Central memory CD4-positive, alpha-beta T cell (primary cell): ENCODE measurements around the gene OSBPL3.

Source experiments
- DNase-seq: peaks from one replicate; pipeline ENCODE4 v3.0.0; 2022

Gene OSBPL3

DNA sequence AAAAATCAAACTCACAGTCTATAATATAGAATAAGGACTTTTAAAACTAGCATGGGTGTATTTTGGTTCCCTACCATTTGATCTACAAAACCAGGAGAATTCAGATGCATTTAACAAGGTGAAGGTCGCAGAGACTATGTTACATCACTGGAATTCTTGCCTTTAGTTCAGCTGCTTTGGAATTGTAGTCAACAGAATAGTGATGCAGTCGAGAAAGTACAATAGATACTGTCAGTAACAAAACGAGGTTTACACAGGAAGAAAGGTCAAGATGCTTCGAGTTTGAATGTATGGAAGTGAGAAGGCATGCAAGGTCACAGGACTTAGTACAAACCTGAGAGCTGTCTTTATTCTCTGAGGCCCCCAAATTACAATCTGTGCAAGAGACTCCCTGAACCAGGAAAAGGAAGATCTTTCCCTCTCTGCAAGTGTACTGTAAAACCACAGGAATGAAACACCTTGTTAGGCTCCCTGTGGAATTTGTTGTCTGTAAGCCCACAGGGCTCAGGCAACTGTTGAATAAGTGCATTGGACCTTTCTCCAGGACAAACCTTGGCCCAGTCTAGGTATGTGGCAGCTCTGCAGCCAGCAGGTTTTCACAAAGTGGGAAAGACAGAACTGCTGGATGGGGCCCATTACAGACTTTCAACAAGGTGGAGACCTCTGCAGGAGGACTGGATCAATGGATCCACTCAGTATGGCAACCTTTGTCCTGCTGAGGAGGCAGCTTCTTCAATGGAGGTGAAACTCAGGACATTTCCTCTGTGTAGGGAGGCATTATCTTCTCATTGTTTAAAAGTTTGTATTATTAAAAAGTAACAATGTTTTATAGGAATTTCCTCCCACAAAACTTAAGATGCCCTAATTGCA lies 121.6 kb downstream of the OSBPL3 start:
- DNase-seq = no peak

DNA sequence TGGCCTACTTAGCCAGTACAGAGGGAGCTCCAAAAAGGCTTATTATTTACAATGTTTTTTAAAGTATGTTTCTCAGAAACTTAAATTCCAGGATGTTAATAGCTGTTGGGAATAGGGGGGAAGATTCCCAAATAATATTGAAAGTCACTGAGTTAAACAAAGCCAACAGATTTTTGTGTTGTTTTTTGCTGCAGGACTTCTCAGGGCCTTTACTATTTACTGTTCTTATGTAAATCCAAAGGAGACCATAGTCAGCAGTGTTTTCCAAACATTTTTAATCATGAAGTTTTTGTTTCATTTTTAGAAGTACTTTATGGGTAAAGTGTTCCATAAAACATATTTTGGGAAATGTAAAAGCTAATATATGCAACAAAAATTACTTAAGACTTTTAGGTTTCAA lies 122.4 kb downstream of the OSBPL3 start:
- DNase-seq = no peak

DNA sequence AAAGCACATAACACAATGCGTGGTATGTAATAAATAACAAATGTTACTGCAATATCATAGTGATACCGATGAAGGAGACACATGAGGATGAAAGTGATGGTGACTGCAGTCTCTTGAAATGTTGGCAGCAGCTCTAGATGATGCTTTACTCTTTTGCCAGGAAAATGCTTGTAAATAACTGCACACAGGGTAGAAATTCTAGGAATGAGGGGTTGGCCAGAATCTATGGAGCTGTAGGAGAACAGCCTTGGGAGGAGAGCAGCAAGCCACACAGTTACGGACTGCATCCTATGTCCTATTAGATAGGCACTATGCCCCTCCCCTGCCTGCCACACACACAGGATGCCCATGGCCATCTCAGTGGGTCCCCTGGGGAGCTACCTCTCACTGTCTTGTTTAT lies 125.1 kb downstream of the OSBPL3 start:
- DNase-seq = no peak

DNA sequence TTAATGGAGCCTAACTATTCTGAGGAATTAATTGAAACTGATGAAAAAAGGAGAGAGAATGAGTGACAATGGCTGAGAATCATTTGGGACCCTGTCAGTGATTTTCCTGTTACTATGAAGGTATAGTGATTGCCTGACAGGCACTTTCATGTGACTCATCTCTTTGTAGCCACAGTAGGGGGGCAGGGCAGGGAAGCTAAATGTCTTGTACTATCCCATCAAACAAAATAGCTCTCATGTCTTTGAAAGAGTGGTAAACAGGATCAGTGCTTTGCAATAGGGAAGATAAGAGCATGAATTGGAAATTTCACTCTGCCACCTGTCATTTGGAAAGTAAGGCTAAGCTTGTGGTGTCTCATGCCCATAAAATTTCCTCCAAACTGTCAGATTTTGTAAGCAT lies 128.2 kb downstream of the OSBPL3 start:
- DNase-seq = no peak

DNA sequence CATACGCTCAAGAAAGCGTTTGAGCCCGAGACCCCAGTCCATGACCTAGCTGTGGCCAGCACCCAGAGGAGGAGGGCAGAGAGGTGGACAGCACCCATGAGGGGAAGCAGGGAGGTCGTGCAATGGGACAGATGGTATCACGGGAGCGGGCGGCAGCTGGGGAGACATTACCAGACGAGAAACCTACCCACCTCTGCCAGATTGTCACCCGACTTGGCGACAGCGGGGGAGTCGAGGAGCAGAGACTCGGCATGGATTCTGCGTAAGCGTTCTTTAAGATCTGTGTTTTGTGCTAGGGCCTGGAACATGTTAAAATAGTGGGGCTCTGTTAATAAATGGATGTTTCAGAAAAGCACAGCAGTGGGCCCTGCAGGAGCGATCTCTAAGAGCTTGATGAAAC lies 131.1 kb downstream of the OSBPL3 start:
- DNase-seq = no peak

DNA sequence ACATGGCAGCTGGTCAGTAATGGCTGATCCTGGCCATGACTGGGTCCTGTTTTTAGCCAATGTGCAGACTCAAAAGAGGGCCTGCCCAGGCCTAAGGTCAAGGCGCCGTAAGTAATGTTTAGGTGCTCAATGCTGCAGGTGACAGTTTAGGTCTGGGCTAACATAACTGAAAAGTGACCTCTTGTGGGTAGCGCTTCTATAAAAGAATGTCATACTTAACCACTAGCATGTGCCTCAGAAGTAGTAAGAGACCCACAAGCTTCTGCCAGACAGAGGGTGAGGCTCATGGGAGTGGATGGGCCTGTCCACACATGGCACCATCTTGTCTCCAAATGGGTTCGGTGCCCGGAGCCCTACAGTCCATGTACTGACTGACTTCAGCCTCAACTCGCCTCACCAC lies 132.2 kb downstream of the OSBPL3 start:
- DNase-seq = no peak

DNA sequence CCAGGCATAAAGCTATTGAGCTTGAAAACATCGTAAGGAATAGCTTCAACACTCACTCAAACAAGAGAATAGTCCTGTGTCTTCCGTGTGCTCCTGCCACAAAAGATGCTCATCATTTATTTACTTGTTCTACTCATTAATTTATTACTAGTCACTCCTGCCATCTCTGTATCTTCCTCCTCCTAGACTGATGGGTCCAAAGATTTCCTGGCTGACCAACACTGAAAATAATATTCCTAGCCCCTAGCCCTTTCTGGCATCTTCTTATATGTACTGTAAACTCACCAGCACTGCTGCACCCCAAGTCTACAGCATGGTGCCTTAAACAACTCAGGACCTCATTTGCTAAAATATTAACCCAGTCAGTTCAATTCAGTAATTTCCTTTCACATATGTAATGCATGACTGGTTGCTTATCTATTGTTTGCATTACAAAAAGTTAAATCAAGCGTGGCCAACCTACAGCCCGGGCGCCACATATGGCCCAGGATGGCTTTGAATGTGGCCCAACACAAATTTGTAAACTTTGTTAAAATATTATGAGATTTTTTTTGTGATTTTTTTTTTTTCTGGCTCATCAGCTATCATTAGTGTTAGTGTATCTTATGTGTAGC lies 136.1 kb downstream of the OSBPL3 start:
- no peak for DNase-seq

DNA sequence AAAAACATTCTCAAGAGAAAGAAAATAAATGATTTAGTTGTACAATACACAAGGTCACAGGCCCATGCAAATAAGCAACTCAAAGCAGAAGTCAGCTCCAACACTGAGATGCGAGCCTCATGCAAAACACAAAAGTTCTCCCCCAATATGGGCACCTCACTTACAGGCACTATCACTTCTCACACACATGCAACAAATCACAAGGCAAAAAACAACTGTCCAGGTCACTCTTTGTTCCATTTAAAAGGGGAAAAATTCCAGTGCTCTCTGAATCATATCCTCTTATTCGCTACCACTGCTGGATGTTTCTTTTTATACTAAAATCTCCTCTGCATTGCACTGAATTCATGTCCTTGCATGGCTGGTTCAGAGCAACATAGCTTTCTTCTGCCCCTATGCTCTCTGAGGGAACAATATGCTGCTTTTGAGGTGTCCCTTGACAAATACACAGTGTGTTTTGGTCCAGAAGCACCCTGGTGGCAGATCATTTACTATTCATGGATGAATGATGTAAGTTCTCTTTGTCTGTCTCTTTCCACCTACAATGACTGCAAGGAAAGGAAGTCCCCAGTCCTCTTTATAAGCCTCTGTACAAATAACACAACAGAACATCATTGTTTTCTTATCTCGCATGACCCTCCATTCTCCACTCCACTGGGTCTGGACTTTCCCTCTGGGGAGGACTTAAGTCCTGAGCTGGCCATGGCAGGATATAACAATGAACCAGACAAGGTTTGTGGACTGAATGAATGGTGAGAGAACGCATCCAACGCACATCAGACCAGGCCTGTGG lies 137.3 kb downstream of the OSBPL3 start:
- DNase-seq = no peak

DNA sequence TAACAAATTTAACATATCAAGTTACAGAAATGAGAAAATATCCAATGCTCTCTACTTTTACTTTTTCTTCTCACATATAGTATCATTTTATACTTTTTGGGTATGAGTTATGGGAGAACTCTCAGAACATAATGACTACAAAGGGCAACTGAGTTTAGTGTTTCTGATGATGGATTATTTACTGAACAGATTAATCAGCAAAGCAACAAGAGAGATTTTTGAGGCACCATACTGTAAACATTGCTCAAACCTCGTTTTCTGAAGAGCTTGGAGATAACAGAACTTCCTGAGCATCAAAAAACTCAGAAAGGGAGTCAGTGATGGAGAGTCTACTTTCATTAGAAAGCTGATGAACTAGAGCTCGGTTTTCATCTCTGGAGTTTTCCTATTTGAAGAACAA lies 137.9 kb downstream of the OSBPL3 start:
- no peak for DNase-seq

DNA sequence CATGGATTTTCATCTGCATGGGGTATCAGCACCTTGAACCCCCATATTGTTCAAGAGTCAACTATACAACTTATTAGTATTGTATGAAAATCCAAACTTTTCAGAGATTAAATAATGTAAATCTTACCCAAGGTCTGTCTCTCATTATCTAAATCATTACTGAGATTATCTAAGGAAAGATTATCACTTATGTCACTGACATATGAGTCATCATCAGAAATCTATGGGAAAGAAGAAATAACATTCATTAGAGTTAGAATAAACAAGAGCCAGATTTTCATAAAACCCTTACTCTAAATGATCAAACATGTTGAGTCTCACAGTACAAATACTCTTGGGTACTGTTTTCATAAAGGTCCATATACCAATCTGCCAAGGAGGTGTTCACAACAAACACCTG lies 139.4 kb downstream of the OSBPL3 start:
- no peak for DNase-seq

DNA sequence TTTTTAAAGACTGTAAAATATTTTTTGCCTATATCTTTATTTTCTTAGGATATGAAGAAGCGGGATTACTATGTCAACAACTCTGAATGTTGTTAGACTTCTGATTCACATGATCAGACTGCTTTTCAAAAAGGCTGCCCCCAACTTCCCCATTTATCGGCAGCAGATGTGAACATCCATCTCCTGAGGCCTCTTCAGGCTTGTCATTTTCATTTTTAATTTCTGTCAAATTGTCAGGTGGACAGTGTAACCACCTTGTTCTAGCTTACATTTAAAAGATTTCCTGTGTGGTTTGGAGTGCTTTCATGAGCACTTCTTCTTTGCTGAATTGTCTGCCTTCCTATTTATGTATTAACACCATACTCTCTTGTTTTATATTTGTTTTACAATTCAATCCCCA lies 143.9 kb downstream of the OSBPL3 start:
- peak; percentile 10 for DNase-seq

DNA sequence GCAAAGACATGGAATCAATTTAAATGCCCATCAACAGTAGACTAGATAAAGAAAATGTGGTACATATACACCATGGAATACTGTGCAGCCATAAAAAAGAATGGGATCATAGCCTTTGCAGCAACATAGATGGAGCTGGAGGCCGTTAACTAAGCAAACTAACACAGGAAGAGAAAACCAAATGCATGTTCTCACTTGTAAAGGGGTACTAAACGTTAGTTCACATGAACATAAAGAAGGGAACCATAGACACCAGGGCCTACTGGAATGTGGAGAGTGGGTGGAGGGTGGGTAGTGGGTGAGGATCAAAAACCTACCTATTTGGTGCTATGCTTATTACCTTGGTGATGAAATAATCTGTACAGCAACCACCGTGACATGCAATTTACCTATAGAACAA lies 144.3 kb downstream of the OSBPL3 start:
- no peak for DNase-seq

DNA sequence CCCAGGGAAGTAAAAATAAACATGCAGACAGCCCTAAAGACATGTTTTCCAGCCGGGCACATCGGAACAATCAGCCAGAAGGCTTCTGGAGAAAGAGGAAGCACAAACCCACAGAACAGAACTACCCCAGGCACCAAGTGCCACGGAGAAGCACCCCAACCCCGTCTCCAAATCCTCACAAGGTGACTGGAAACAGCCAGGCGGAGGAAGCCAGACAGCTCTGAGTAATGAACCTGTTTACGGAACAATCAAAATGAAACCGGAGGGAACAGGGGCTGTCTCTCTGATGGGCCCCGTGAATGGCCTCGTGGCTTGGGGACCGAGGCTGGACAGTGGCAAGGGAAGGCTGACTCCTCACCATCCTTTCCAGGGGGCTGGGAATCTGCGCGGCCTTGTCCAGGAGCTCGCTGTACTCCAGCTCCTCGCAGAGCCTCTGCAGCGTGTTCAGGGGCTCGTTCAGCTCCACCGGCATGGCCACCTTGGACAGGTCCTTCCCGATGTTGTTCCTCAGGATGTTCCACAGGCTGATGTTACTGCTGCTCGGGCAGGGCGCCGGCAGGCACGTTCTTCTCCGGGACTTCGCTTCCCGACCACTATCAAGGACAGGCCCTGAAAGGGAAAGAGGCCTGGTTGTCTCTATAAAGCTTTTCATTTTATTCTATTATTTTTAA lies 145.7 kb downstream of the OSBPL3 start:
- no peak for DNase-seq

DNA sequence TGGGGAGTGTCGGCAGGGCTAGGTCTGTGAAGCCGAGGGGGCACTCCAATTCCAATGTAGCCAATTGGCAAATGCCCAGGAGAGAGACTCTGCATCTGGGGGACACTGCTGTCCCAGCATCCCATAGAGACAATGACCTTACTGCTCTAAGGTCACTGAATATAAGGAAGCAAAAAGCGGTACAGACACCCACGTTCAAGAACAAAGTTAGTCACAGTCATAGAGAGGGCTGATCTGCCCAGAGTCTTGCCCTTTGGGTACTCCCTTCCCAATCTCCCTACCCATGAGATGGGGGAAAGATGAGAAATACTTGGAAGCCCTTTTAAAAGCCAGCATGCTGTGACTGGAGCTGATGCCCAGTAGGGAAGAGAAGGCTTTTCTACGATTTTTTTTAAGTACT lies 146.4 kb downstream of the OSBPL3 start:
- DNase-seq = no peak

DNA sequence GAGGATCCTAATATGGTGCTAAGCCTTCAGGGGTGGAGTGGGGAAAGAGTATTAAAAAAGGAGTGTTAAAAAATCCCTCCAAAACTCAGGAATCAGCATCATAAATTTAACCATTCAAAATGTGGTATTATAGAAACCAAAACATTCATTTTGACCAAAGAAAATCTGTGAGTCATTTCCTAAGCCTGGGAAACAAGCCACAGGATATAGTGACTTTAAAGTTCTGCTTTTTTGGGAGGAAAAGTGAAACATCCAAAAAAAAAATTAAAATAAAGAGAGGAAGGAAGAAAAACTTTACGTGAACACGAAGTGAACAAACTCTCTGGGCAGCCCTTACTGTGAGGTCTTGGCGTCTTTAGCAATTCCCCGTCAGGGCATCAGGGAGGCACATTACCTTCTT lies 148.7 kb downstream of the OSBPL3 start:
- DNase-seq = no peak

DNA sequence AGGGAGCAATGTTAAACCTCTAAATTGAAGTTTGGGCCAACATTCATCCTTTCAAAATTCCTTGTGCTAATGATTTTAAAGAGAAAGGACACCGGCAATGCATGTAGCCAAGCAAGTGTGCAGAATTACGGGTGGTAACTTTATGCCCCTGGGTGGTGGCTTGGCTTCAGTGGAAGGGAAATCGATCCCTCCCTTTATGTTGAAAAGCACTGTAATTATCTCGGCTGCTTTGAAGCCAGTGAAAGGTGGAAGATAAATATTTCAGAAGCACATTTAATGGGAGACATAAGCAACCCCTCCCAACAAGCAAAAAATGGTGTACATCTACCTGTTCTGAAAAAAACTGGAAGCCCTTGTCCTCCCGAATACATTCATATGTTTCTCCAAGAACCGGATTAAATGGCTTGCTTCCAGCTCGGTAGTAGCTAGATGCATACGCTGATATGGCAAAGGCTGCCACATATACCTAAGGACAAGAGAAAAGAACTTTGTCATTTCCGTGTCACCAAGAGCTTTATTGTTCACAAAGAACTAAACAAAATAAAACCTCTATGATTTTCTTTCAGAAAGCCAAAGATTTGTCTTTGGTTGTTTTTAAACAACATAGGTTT lies 149.4 kb downstream of the OSBPL3 start:
- DNase-seq = no peak

DNA sequence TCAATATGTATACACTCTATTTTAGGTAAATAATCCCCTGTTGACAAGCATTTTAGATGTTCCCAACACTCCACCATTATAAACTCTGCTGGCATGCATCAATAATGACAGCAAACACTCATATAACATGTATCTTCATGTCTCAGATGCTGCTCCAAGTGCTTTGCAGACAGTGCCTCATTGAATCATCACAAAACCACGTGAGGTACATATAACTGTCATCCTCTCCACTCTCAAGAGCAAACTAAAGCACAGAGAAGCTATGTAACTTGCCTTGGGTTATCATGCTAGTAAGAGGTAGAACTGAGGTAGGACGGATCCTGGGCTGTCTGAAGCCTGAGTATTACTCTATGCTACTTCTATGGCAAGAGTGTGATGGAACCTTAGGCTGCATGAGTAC lies 150.2 kb downstream of the OSBPL3 start:
- no peak for DNase-seq

DNA sequence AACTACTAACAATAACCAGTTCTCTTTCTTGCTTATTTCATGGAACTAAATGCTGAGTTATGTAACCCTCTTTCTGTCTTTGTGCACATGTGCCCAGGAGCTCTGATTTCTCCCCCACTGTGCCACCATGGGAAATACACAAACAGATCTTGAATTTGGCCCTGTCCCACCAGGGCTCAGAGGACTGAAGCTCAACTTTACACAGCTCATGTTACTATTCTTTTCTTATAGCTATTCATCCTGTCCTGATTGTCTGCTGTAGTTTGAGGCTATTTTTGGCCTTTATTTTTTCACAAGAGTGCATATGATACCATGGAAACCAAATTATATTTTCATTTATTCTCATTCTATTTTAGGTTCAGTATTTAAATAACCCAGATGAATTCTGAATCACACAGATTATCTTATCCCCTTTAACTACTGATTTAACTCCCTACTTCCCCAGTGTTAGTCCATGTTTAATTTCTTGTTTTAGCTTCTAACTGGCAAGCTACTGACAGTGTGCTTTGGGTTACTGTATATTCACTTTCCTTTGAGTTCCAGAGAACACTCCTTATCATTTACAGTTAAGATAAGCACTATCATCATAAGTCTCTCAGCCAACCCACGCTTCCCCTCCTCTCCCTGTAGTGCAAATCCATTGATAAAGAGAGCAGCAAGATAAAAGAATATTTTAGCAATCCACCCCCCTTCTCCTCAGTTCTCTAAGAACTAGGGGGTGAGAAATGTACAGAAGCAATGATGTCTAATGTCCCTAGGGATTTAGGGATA lies 150.9 kb downstream of the OSBPL3 start:
- DNase-seq = no peak

DNA sequence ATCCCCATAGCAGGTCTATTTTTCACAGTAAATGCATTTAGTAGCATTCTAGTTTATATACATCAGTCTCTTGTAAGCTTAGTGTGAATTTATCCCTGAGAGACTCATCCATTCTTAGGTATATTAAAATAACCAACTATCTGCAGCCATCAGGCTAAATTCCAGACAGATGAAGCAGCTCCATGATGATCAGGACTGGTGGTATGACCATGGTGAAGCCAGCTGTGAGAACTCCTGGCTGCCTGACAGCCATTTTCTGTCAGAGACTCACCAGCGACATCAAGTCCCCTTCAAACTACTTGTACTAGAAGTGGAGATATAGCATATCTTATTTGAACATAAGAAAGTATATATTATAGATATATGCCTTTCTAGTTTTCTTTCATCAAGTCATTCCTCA lies 152.4 kb downstream of the OSBPL3 start:
- no peak for DNase-seq

DNA sequence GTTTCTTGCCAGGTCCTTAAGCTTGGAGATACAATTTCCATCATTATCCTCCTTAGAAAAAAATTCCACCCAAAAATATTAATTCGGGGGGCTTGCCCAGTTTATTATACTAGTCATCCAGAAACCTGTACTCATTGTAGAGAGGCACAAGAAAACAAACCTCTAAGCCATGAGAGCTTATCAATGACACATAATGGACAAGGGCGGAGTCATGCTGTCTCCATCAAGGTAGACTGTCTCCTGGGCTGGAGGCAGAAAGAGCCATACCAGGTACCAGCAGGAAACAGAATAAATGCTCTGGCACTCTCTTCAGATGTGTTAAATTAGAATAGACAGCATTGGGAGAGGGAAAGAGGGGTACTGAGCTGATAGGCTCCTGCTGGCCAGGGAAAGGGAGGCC lies 153.0 kb downstream of the OSBPL3 start:
- DNase-seq = no peak

DNA sequence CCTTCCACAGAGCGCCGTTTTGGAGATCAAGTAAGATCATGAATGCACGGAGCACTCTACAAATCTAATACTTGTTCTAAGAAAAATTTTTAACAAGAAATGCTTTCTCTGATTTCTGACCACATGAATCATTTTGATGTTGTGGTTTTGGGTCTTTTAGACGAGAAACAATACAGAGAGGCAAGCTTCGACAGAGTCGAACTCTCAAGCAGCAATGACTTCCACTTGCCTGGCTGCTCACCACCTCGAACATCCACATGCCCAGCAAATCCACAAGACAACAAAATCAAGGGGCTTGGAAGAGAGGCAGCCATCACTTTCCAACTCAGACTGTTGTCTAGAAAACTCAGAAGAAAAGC lies 153.3 kb downstream of the OSBPL3 start:
- DNase-seq = peak; percentile 40
